Measurements from ENCODE around the gene TNFSF11.

- TF ChIP-seq MAFK (IDR thresholded peaks at IDR 0.05; ENCODE audit: low read depth, low read length) (no peak), RFX5 (IDR thresholded peaks at IDR 0.05; ENCODE audit: low read depth, low read length) (no peak), CTCF (conservative IDR thresholded peaks at IDR 0.05; ENCODE audit: low read depth, low read length) (no peak), CEBPB (IDR thresholded peaks at IDR 0.05; ENCODE audit: low read depth, low read length) (no peak), SMC3 (IDR thresholded peaks at IDR 0.05; ENCODE audit: low read depth, low read length) (no peak), ELK1 (IDR thresholded peaks at IDR 0.05; ENCODE audit: borderline replicate concordance, low read depth, low read length) (no peak), RAD21 (IDR thresholded peaks at IDR 0.05; ENCODE audit: low read length) (no peak), USF2 (IDR thresholded peaks at IDR 0.05; ENCODE audit: low read depth, low read length) (no peak), POLR2A (IDR thresholded peaks at IDR 0.05; ENCODE audit: low read depth, low read length) (no peak), RCOR1 (IDR thresholded peaks at IDR 0.05; ENCODE audit: insufficient replicate concordance, low read length) (no peak), BHLHE40 (IDR thresholded peaks at IDR 0.05; ENCODE audit: low read depth, low read length) (no peak), FOS (IDR thresholded peaks at IDR 0.05; ENCODE audit: low read depth, low read length) (no peak)
Observed at GRCh38 chr13:42614436-42615035, 40.6 kb downstream of the TNFSF11 start.

All from IMR-90 (cell line).